CD14-positive monocyte (primary cell): ENCODE data around the gene TRAPPC4. TPM values are rescaled to one million over a fixed set of nuclear protein-coding genes. Genes with fewer than 3 reads are reported as not detected.

Experiments used
- DNase-seq, 3 donors: peaks; one replicate each; pipeline ENCODE4 v3.0.0-alpha.2; 2011 to 2022
- H2AFZ ChIP-seq: 2 replicates; pipeline ENCODE4 v1.6.0; 2012; ENCODE audit warnings: mild to moderate bottlenecking, low read depth, low read length, inconsistent platforms; ENCODE audit not compliant: insufficient read depth, poor library complexity, severe bottlenecking
- H3K27ac ChIP-seq, 2 donors: 1 replicate in 1 of 2; 2 replicates in 1 of 2; pipeline ENCODE4 v1.5.1; 2012 to 2013; ENCODE audit warnings: low read length in 2 of 2, control low read depth in 1 of 2, inconsistent platforms in 1 of 2, low read depth in 1 of 2, mild to moderate bottlenecking in 1 of 2
- H3K27me3 ChIP-seq, 2 donors: one replicate each; pipeline versions ENCODE4 v1.6.0 to v1.6.1; 2011 to 2013; ENCODE audit warnings: low read length in 2 of 2; ENCODE audit not compliant: control insufficient read depth in 2 of 2, insufficient read depth in 2 of 2
- H3K36me3 ChIP-seq, 2 donors: replicated peaks in 1 of 2; 1 replicate in 1 of 2; 2 replicates in 1 of 2; pipeline versions ENCODE4 v1.5.1 to v1.6.1; 2012 to 2013; ENCODE audit warnings: low read length in 2 of 2, control low read depth in 1 of 2, inconsistent platforms in 1 of 2, mild to moderate bottlenecking in 1 of 2; ENCODE audit not compliant: insufficient read depth in 2 of 2, control insufficient read depth in 1 of 2
- H3K4me1 ChIP-seq, 2 donors: 1 replicate in 1 of 2; 2 replicates in 1 of 2; pipeline versions ENCODE4 v1.5.1 to v1.6.1; 2012 to 2013; ENCODE audit warnings: low read length in 2 of 2, control low read depth in 1 of 2, inconsistent platforms in 1 of 2, mild to moderate bottlenecking in 1 of 2, moderate library complexity in 1 of 2; ENCODE audit not compliant: insufficient read depth in 2 of 2, control insufficient read depth in 1 of 2
- H3K4me2 ChIP-seq: replicated peaks from 2 replicates; pipeline ENCODE3; 2012; ENCODE audit warnings: low read length, moderate library complexity, mild to moderate bottlenecking; ENCODE audit not compliant: poor library complexity, severe bottlenecking; ENCODE audit errors: extremely low read depth
- H3K4me3 ChIP-seq, 3 experiments: fragments of 200-600 bp in 1 of 3; sonication (generic) in 1 of 3; replicated peaks in 1 of 3; 1 replicate in 2 of 3; 2 replicates in 1 of 3; pipeline ENCODE4 v1.5.1; 2011 to 2013; ENCODE audit warnings: low read length in 3 of 3, mild to moderate bottlenecking in 3 of 3, control low read depth in 2 of 3, low read depth in 2 of 3, inconsistent platforms in 1 of 3, moderate library complexity in 1 of 3
- H3K79me2 ChIP-seq: 2 replicates; pipeline ENCODE4 v1.6.0; 2012; ENCODE audit warnings: mild to moderate bottlenecking, control low read depth, inconsistent platforms, low read length, moderate library complexity; ENCODE audit not compliant: insufficient read depth
- H3K9ac ChIP-seq: 2 replicates; pipeline ENCODE4 v1.6.0; 2017; ENCODE audit warnings: low read length, mild to moderate bottlenecking; ENCODE audit not compliant: insufficient read depth, poor library complexity, severe bottlenecking
- H3K9me3 ChIP-seq, 2 donors: replicated peaks in 1 of 2; 1 replicate in 1 of 2; 2 replicates in 1 of 2; pipeline versions ENCODE4 v1.5.1 to v1.6.1; 2012 to 2013; ENCODE audit warnings: low read length in 2 of 2, control low read depth in 1 of 2; ENCODE audit not compliant: control insufficient read depth in 1 of 2, insufficient read depth in 1 of 2
- H4K20me1 ChIP-seq: 2 replicates; pipeline ENCODE4 v1.6.0; 2012; ENCODE audit warnings: mild to moderate bottlenecking, low read length, control low read depth, moderate library complexity; ENCODE audit not compliant: insufficient read depth
- H3K27ac Mint-ChIP-seq, 7 donors: one replicate each; pipeline ENCODE4 v1.8.0; 2020; ENCODE audit warnings: mild to moderate bottlenecking in 7 of 7, mixed read lengths in 7 of 7, moderate library complexity in 6 of 7, inconsistent platforms in 2 of 7
- H3K27me3 Mint-ChIP-seq, 3 donors: one replicate each; pipeline ENCODE4 v1.8.0; 2021 to 2022; ENCODE audit warnings: low read depth in 3 of 3, mild to moderate bottlenecking in 3 of 3, mixed read lengths in 3 of 3, moderate library complexity in 3 of 3, inconsistent platforms in 1 of 3
- H3K36me3 Mint-ChIP-seq, 2 donors: one replicate each; pipeline ENCODE4 v1.8.0; 2020; ENCODE audit warnings: mixed read lengths in 2 of 2, inconsistent platforms in 1 of 2, mild to moderate bottlenecking in 1 of 2
- H3K4me1 Mint-ChIP-seq: one replicate; pipeline ENCODE4 v1.8.0; 2020; ENCODE audit warnings: mild to moderate bottlenecking, mixed read lengths
- H3K4me3 Mint-ChIP-seq, 2 donors: one replicate each; pipeline ENCODE4 v1.8.0; 2020; ENCODE audit warnings: mild to moderate bottlenecking in 2 of 2, mixed read lengths in 2 of 2, moderate library complexity in 1 of 2
- H3K9me3 Mint-ChIP-seq, 7 donors: one replicate each; pipeline ENCODE4 v1.8.0; 2020 to 2022; ENCODE audit warnings: mixed read lengths in 7 of 7, mild to moderate bottlenecking in 6 of 7, moderate library complexity in 6 of 7, inconsistent platforms in 2 of 7
- CTCF ChIP-seq: fragments of 200-600 bp; IDR thresholded peaks from one replicate; pipeline ENCODE4 v1.8.0; 2022; ENCODE audit warnings: antibody characterized with exemption, mild to moderate bottlenecking
- whole genome bisulfite sequencing: methylation state at CpG from one replicate; pipeline ENCODE4 v1.1.5; 2013; ENCODE audit warnings: missing lambda C conversion rate; ENCODE audit not compliant: insufficient coverage; 5-methylcytosine and 5-hydroxymethylcytosine counted together
- intact Hi-C, 2 donors: fragments of 100-400 bp; cut with micrococcal nuclease; formaldehyde crosslinking; loops; one replicate each; pipeline versions ENCODE4 v1.15.0 to v1.15.1; 2023
- polyA plus RNA-seq, 3 donors: library from polyadenylated mRNA; depleted of rRNA in 1 of 3; unstranded in 2 of 3; stranded (reverse) in 1 of 3; fragments of 300-500 nt in 2 of 3; fragments of >200 nt in 1 of 3; fragmentation: Illumina TruSeq in 2 of 3; gene quantifications; 1 replicate in 2 of 3; 2 replicates in 1 of 3; pipeline ENCODE4 v1.2.3, GENCODE V29; 2012 to 2021

Gene TRAPPC4
- polyA plus RNA-seq, 3 donors, result 46.9 to 54.5 (median 50.0) TPM

GRCh38 chr11:119030029-119030328 is 11.4 kb downstream of the TRAPPC4 start:
- peaks cover 16 to 17% of the 10 kb centered on the region in 2 donors for H3K36me3 Mint-ChIP-seq
- H3K4me3 ChIP-seq, result peak overlapping the region; percentile 76 to 97 (median 84)
- peaks cover 16% of the 10 kb centered on the region for H3K4me1 Mint-ChIP-seq
- peak overlapping the region; percentile 81 to 85 for H3K4me3 Mint-ChIP-seq
- intact Hi-C loops, result loop anchor here (1.0 to 5.0 kb wide), 3 partner anchors 10 to 33 kb away; partner anchors contain the start of genes CENATAC (in 1 of the 2) and HYOU1 (in 1 of the 2)
- peak overlapping the region; percentile 99 for H3K4me2 ChIP-seq
- peaks cover 3% of the 10 kb centered on the region for H3K79me2 ChIP-seq
- peaks cover 8 to 15% of the 10 kb centered on the region in 2 donors for H3K4me1 ChIP-seq
- no peaks in the 10 kb centered on the region for H4K20me1 ChIP-seq
- H3K27me3 Mint-ChIP-seq, result no peaks in the 10 kb centered on the region
- H3K9me3 ChIP-seq, result no peaks in the 10 kb centered on the region
- H2AFZ ChIP-seq, result peak overlapping the region; percentile 100
- H3K9ac ChIP-seq, result peak overlapping the region; percentile 59
- H3K27me3 ChIP-seq, result no peaks in the 10 kb centered on the region
- H3K36me3 ChIP-seq, result peaks cover 6 to 16% of the 10 kb centered on the region in 2 donors
- no peak for DNase-seq
- WGBS, result 3% methylated on average over 13 of the region's 13 CpGs
- no peaks in the 10 kb centered on the region for H3K9me3 Mint-ChIP-seq
- TF ChIP-seq CTCF, result no peak
- H3K27ac ChIP-seq, result no peak overlapping the region
- H3K27ac Mint-ChIP-seq, result peak overlapping the region in 1 of 7 donors; percentile 63

GRCh38 chr11:119030329-119031047 is 11.9 kb downstream of the TRAPPC4 start, which contains the start of gene SLC37A4:
Gene SLC37A4, minus strand, starts transcription at chr11:119030877.
- peaks cover 3% of the 10 kb centered on the region for H3K79me2 ChIP-seq
- no peaks in the 10 kb centered on the region for H3K9me3 Mint-ChIP-seq
- no peaks in the 10 kb centered on the region for H4K20me1 ChIP-seq
- no peaks in the 10 kb centered on the region for H3K27me3 ChIP-seq
- WGBS, result under 1% methylated on average over 67 of the region's 67 CpGs
- peak within 1 kb of the TSS; percentile 59 for H3K9ac ChIP-seq
- no peaks in the 10 kb centered on the region for H3K9me3 ChIP-seq
- peaks cover 16% of the 10 kb centered on the region for H3K4me1 Mint-ChIP-seq
- no peaks in the 10 kb centered on the region for H3K27me3 Mint-ChIP-seq
- peak within 1 kb of the TSS; percentile 81 to 85 for H3K4me3 Mint-ChIP-seq
- H3K4me1 ChIP-seq, result peaks cover 8 to 15% of the 10 kb centered on the region in 2 donors
- peak; percentile 88 for TF ChIP-seq CTCF
- H3K36me3 Mint-ChIP-seq, result peaks cover 11% of the 10 kb centered on the region in 2 donors
- peaks cover under 1 to 11% of the 10 kb centered on the region in 2 donors for H3K36me3 ChIP-seq
- peak within 1 kb of the TSS in 1 of 2 donors; percentile 65 for H3K27ac ChIP-seq
- intact Hi-C loops, result loop anchor here (1.0 to 5.0 kb wide), 3 partner anchors 10 to 33 kb away; partner anchors contain the start of genes CENATAC (in 1 of the 2) and HYOU1 (in 1 of the 2)
- DNase-seq, result peak; percentile 97 to 98 (median 97)
- peak within 1 kb of the TSS; percentile 99 for H3K4me2 ChIP-seq
- H3K27ac Mint-ChIP-seq, result peak within 1 kb of the TSS in 4 of 7 donors; percentile 15 to 75 (median 44)
- H3K4me3 ChIP-seq, result peak within 1 kb of the TSS; percentile 76 to 97 (median 84)
- H2AFZ ChIP-seq, result peak within 1 kb of the TSS; percentile 100
